Tibial nerve (tissue), 4 donors: ENCODE data around the gene RASEF. TPM values are rescaled to one million over a fixed set of nuclear protein-coding genes. Genes with fewer than 3 reads are reported as not detected.

Experiments
- DNase-seq, 2 donors: peaks; one replicate each; pipeline ENCODE4 v3.0.0-alpha.2; 2019; ENCODE audit warnings: low spot score in 2 of 2
- H3K27ac ChIP-seq, 4 donors: fragments of 200-600 bp; sonication (generic) in 3 of 4; one replicate each; pipeline ENCODE4 v1.5.1; 2017 to 2019; ENCODE audit warnings: mild to moderate bottlenecking in 1 of 4
- H3K27me3 ChIP-seq, 2 donors: fragments of 200-600 bp; sonication (generic) in 1 of 2; one replicate each; pipeline versions ENCODE4 v1.5.1 to v1.6.0; 2017 to 2019
- H3K36me3 ChIP-seq, 3 donors: fragments of 200-600 bp; sonication (generic); one replicate each; pipeline ENCODE4 v1.5.1; 2018 to 2019
- H3K4me1 ChIP-seq, 4 donors: fragments of 200-600 bp; sonication (generic) in 3 of 4; one replicate each; pipeline ENCODE4 v1.5.1; 2017 to 2019
- H3K4me3 ChIP-seq, 4 donors: fragments of 200-600 bp; sonication (generic) in 3 of 4; one replicate each; pipeline ENCODE4 v1.5.1; 2017 to 2019; ENCODE audit warnings: mild to moderate bottlenecking in 1 of 4, moderate library complexity in 1 of 4
- H3K9me3 ChIP-seq, 4 donors: fragments of 200-600 bp; sonication (generic) in 3 of 4; one replicate each; pipeline ENCODE4 v1.5.1; 2017 to 2019
- EP300 ChIP-seq, 2 donors: sonication (generic); formaldehyde crosslinking; IDR thresholded peaks; one replicate each; pipeline ENCODE4 v1.6.1; 2017; ENCODE audit warnings: antibody characterized with exemption in 2 of 2, mild to moderate bottlenecking in 1 of 2
- POLR2A ChIP-seq, 2 donors: fragments of 450-650 bp; IDR thresholded peaks; one replicate each; pipeline ENCODE4 v1.6.1; 2017; ENCODE audit warnings: antibody characterized with exemption in 2 of 2, mild to moderate bottlenecking in 2 of 2, moderate library complexity in 2 of 2
- total RNA-seq, 4 donors: library from RNA; depleted of rRNA; stranded (reverse); fragments of >200 nt; gene quantifications; one replicate each; pipeline ENCODE4 v1.1.0, GENCODE V29; 2016
- TF ChIP-seq, protein P1 (sequence below), 5 experiments: fragments of 200-600 bp in 3 of 5; fragments of 450-650 bp in 2 of 5; sonication (generic) in 3 of 5; IDR thresholded peaks; one replicate each; pipeline ENCODE4 v1.5.1; 2016 to 2019; ENCODE audit warnings: antibody characterized with exemption in 5 of 5, mild to moderate bottlenecking in 3 of 5, moderate library complexity in 2 of 5

The RASEF gene
- total RNA-seq, 4 donors from 2014 or later: 0.21 to 3.6 (median 1.4) TPM

- TF ChIP-seq EP300 (IDR thresholded peaks at IDR 0.05) (no peak), POLR2A (IDR thresholded peaks at IDR 0.05) (no peak)
- TF ChIP-seq, protein P1, sequence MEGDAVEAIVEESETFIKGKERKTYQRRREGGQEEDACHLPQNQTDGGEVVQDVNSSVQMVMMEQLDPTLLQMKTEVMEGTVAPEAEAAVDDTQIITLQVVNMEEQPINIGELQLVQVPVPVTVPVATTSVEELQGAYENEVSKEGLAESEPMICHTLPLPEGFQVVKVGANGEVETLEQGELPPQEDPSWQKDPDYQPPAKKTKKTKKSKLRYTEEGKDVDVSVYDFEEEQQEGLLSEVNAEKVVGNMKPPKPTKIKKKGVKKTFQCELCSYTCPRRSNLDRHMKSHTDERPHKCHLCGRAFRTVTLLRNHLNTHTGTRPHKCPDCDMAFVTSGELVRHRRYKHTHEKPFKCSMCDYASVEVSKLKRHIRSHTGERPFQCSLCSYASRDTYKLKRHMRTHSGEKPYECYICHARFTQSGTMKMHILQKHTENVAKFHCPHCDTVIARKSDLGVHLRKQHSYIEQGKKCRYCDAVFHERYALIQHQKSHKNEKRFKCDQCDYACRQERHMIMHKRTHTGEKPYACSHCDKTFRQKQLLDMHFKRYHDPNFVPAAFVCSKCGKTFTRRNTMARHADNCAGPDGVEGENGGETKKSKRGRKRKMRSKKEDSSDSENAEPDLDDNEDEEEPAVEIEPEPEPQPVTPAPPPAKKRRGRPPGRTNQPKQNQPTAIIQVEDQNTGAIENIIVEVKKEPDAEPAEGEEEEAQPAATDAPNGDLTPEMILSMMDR (IDR thresholded peaks at IDR 0.05): no peak
- DNase-seq: no peak
- H3K27ac ChIP-seq: no peak overlapping the region
Observed at GRCh38 chr9:82930116-82930515, 132.8 kb downstream of the RASEF start.

More at GRCh38 chr9:82930116-82930515, 132.8 kb downstream of the RASEF start:
- Histone ChIP-seq H3K36me3 (no peaks in the 10 kb centered on the region), H3K9me3 (no peaks in the 10 kb centered on the region), H3K27me3 (no peaks in the 10 kb centered on the region), H3K4me3 (no peak overlapping the region), H3K4me1 (no peaks in the 10 kb centered on the region)
